MM.1S (cell line): ENCODE results near the gene GALNT10.

Experiments
- EZH2 ChIP-seq: fragments of 300-600 bp; sonication (generic); optimal IDR thresholded peaks from 2 replicates; pipeline ENCODE3; 2017; ENCODE audit warnings: low read depth, mild to moderate bottlenecking, antibody characterized with exemption, low read length, mixed read lengths
- TF ChIP-seq, protein P1 (sequence below): fragments of 300-600 bp; sonication (generic); IDR thresholded peaks from 2 replicates; pipeline ENCODE4 v1.5.1; 2016; ENCODE audit warnings: antibody characterized with exemption, low read length, mixed read lengths

DNA sequence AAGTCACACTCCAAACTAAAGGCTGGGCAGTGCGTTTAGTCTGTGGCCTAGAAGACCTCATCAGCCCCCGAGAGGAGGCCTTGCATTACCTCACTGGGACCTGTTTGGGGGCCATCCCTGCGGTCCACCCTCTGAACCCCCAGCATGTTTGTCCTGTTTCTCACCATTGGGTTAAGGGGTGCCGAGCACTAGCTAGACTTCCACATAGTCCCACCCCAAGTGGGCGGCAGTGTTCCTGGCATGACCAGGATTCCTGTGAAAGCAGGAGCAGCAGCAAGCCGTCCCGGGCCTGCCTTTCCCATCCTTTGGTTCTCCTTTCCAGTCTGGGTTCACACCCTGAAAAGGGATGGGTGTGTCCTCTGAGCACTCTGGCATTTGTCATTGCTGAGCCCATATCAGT, 228.7 kb downstream of the GALNT10 start:
- no peak for TF ChIP-seq EZH2
- TF ChIP-seq, protein P1, sequence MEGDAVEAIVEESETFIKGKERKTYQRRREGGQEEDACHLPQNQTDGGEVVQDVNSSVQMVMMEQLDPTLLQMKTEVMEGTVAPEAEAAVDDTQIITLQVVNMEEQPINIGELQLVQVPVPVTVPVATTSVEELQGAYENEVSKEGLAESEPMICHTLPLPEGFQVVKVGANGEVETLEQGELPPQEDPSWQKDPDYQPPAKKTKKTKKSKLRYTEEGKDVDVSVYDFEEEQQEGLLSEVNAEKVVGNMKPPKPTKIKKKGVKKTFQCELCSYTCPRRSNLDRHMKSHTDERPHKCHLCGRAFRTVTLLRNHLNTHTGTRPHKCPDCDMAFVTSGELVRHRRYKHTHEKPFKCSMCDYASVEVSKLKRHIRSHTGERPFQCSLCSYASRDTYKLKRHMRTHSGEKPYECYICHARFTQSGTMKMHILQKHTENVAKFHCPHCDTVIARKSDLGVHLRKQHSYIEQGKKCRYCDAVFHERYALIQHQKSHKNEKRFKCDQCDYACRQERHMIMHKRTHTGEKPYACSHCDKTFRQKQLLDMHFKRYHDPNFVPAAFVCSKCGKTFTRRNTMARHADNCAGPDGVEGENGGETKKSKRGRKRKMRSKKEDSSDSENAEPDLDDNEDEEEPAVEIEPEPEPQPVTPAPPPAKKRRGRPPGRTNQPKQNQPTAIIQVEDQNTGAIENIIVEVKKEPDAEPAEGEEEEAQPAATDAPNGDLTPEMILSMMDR, result no peak
